BLaER1 treated with 17β-estradiol and CSF1 and Interleukin-3, amounts not matched to agents 10 nM and 100 nM (cell line): ENCODE results near the gene SCGB1D1.

Source experiments
- H3K27ac ChIP-seq, 11 experiments: shearing (Covaris generic); formaldehyde crosslinking; 2 replicates each; pipeline ENCODE4 v1.8.1; 2022
- H3K27me3 ChIP-seq, 11 experiments: shearing (Covaris generic); formaldehyde crosslinking; 2 replicates each; pipeline ENCODE4 v1.8.1; 2022
- H3K36me3 ChIP-seq, 11 experiments: shearing (Covaris generic); formaldehyde crosslinking; 2 replicates each; pipeline ENCODE4 v1.8.1; 2022
- H3K4me1 ChIP-seq, 10 experiments: shearing (Covaris generic); formaldehyde crosslinking; 2 replicates each; pipeline ENCODE4 v1.8.1; 2022
- H3K4me2 ChIP-seq, 11 experiments: shearing (Covaris generic); formaldehyde crosslinking; 2 replicates each; pipeline ENCODE4 v1.8.1; 2022
- H3K4me3 ChIP-seq, 10 experiments: shearing (Covaris generic); formaldehyde crosslinking; 2 replicates each; pipeline ENCODE4 v1.8.1; 2022
- H3K9ac ChIP-seq, 11 experiments: shearing (Covaris generic); formaldehyde crosslinking; 2 replicates each; pipeline ENCODE4 v1.8.1; 2022
- H3K9me3 ChIP-seq, 11 experiments: shearing (Covaris generic); formaldehyde crosslinking; replicated peaks in 1 of 11; 2 replicates each; pipeline ENCODE4 v1.8.1; 2022
- H4K20me1 ChIP-seq, 11 experiments: shearing (Covaris generic); formaldehyde crosslinking; 2 replicates each; pipeline ENCODE4 v1.8.1; 2022
- Cebpa-rat ChIP-seq, 11 experiments: shearing (Covaris generic); IDR thresholded peaks; 2 replicates each; pipeline ENCODE4 v1.8.1; 2022

Gene SCGB1D1

DNA sequence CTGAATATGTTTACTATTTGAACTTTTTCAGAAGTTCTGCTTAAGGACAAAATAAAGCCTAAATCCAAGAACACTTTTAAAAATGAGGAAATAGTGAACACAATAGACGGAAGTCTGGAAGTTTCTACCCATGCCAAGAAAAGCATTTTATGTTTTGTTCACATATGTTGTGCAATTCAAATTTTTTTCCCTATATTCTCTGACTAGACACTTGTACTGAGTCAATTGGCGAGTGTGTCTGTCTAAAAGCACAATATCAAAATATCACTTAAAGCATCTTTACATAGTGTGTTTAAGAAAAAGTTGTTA is 37.0 kb upstream of the SCGB1D1 start:
- TF ChIP-seq Cebpa-rat (IDR thresholded peaks at IDR 0.05): no peak
- H3K4me2 ChIP-seq: no peak overlapping the region
- H3K27ac ChIP-seq: no peak overlapping the region
- no peak overlapping the region for H3K9ac ChIP-seq
- H3K9me3 ChIP-seq: no peaks in the 10 kb centered on the region
- H3K4me3 ChIP-seq: no peak overlapping the region
- peaks cover 0 to 36% (median 21%) of the 10 kb centered on the region in 11 experiments; a peak in 12 of 22 replicates for H4K20me1 ChIP-seq
- H3K36me3 ChIP-seq: peaks cover 52 to 78% (median 60%) of the 10 kb centered on the region in 11 experiments
- peaks cover 0 to 15% (median 1%) of the 10 kb centered on the region in 10 experiments; a peak in 9 of 20 replicates for H3K4me1 ChIP-seq
- no peaks in the 10 kb centered on the region for H3K27me3 ChIP-seq

DNA sequence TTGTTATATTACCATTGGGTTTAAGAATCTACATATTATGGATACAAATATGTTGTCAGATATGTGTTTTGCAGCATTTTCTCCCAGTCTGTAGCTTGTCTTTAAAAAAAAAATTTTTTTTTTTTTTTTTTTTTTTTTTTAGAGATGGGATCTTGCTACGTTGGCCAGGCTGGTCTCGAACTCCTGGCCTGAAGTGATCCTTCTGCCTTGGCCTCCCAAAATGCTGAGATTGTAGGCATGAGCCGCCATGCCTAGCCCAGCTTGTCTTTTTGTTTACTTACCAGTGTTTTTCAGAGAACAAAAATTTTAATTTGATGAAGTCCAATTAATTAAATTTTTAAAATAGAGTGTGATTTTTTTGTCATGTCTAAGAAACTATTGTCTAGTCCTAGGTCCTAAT is 36.4 kb upstream of the SCGB1D1 start:
- no peak overlapping the region for H3K27ac ChIP-seq
- peaks cover 0 to 30% (median 16%) of the 10 kb centered on the region in 11 experiments; a peak in 11 of 22 replicates for H4K20me1 ChIP-seq
- no peak for TF ChIP-seq Cebpa-rat (IDR thresholded peaks at IDR 0.05)
- no peak overlapping the region for H3K4me3 ChIP-seq
- peaks cover 0 to 11% (median 0%) of the 10 kb centered on the region in 10 experiments; a peak in 4 of 20 replicates for H3K4me1 ChIP-seq
- no peaks in the 10 kb centered on the region for H3K27me3 ChIP-seq
- no peaks in the 10 kb centered on the region for H3K9me3 ChIP-seq
- peaks cover 46 to 73% (median 55%) of the 10 kb centered on the region in 11 experiments for H3K36me3 ChIP-seq
- H3K4me2 ChIP-seq: no peak overlapping the region
- no peak overlapping the region for H3K9ac ChIP-seq

DNA sequence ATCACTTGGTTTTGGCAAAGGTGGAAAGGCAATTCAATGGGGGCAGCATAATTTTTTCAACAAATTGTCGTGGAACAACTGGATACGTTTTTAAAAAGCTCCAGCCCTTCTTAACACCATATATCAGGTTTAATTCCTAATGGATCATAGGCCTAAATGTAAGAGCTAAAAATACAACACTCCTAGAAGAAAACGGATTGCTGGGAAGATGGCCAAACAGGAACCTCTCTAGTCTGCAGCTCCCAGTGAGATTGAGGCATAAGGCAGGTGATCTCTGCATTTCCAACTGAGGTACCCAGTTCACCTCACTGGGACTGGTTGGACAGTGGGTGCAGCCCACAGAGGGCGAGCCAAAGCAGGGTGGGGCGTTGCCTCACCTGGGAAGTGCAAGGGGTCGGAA is 32.4 kb upstream of the SCGB1D1 start:
- H3K4me1 ChIP-seq: no peaks in the 10 kb centered on the region

DNA sequence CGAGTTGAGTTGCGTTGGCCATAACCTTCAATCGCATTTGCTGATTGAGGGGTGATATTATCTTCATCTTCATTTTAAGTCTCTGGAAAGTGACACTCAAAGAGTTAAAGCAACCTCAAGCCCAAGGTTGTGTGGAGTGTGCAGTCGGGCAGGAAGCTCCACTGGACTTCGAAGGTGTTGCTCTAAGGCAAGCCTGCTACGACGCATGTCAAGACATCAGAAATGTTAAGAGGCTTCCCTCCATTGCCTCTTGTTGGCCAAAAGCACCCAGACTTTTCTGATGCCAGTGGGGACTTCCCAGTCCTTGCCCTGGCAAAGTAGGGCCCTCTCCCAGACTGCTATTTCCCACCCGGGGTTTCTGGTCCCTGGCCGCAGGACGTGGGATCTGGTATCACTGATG is 23.6 kb upstream of the SCGB1D1 start:
- H3K4me3 ChIP-seq: no peak overlapping the region
- 0 out of 22 replicates have a peak, but pooled peaks cover 0 to 2% (median 0%) of the 10 kb centered on the region in 11 experiments for H4K20me1 ChIP-seq
- H3K36me3 ChIP-seq: no peaks in the 10 kb centered on the region
- H3K27me3 ChIP-seq: no peaks in the 10 kb centered on the region; a peak in 1 of 22 replicates
- no peak overlapping the region for H3K4me2 ChIP-seq
- H3K4me1 ChIP-seq: peaks cover 14 to 22% (median 18%) of the 10 kb centered on the region in 10 experiments
- TF ChIP-seq Cebpa-rat (IDR thresholded peaks at IDR 0.05): no peak
- no peaks in the 10 kb centered on the region for H3K9me3 ChIP-seq
- H3K27ac ChIP-seq: no peak overlapping the region
- H3K9ac ChIP-seq: no peak overlapping the region

More for the DNA sequence above, 32.4 kb upstream of the SCGB1D1 start:
- Histone ChIP-seq H3K27ac (no peak overlapping the region), H3K4me3 (no peak overlapping the region), H3K27me3 (no peaks in the 10 kb centered on the region), H3K4me2 (no peak overlapping the region), H3K9me3 (no peaks in the 10 kb centered on the region), H3K9ac (no peak overlapping the region), H3K36me3 (peaks cover 7 to 33% (median 16%) of the 10 kb centered on the region in 11 experiments), H4K20me1 (0 out of 22 replicates have a peak, but pooled peaks cover 0 to 5% (median 0%) of the 10 kb centered on the region in 11 experiments)
- no peak for TF ChIP-seq Cebpa-rat (IDR thresholded peaks at IDR 0.05)

DNA sequence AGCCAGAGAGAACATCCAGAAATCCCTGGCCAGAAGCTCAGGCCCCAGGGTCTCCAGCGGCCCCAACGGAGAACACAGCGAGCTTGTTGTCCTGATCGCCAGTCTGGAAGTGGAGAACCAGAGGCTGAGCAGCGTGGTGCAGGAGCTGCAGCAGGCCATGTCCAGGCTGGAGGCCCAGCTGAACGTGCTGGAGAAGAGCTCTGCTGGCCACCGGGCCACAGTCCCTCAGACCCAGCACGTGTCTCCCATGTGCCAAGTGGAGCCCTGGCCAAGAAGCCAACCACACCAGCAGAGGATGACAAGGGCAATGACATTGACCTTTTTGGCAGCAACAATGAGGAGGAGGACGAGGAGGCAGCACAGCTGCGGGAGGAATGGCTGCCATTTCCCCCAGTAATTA is 20.6 kb upstream of the SCGB1D1 start:
- Histone ChIP-seq H3K4me3 (no peak overlapping the region), H3K4me1 (peaks cover 7 to 30% (median 24%) of the 10 kb centered on the region in 10 experiments; a peak in 19 of 20 replicates), H3K9me3 (no peaks in the 10 kb centered on the region), H3K27me3 (no peaks in the 10 kb centered on the region; a peak in 1 of 22 replicates), H3K36me3 (no peaks in the 10 kb centered on the region), H3K9ac (no peak overlapping the region), H3K27ac (no peak overlapping the region), H4K20me1 (0 out of 22 replicates have a peak, but pooled peaks cover 0 to 2% (median 0%) of the 10 kb centered on the region in 11 experiments), H3K4me2 (peak overlapping the region in 5 of 11 experiments; percentile 67 to 81 (median 74); a peak in 6 of 22 replicates)
- no peak for TF ChIP-seq Cebpa-rat (IDR thresholded peaks at IDR 0.05)

DNA sequence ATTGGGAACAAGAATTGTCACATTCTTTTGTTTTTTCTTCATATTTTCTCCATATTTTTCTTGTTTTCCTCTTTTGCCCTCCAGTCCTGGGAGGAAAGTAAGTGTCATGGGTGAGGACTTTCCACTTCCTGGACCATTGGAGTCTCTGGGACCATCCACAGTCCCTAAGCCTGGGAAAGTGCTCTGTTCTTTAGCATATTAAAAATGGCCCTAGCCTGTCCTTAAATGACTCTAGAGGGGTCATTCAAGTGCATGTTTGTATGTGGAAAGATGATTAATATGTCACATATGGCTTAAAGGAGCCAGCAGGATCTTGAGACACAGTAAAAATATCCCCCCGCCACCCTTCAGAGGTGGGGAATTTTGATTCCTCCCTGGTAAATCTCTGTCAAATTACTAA is 20.1 kb upstream of the SCGB1D1 start:
- no peaks in the 10 kb centered on the region for H3K36me3 ChIP-seq
- H3K4me1 ChIP-seq: peaks cover 7 to 30% (median 24%) of the 10 kb centered on the region in 10 experiments; a peak in 19 of 20 replicates
- no peak for TF ChIP-seq Cebpa-rat (IDR thresholded peaks at IDR 0.05)
- no peaks in the 10 kb centered on the region for H3K9me3 ChIP-seq
- no peak overlapping the region for H3K9ac ChIP-seq
- H3K4me3 ChIP-seq: no peak overlapping the region
- H3K27ac ChIP-seq: no peak overlapping the region
- H3K27me3 ChIP-seq: no peaks in the 10 kb centered on the region; a peak in 1 of 22 replicates
- H4K20me1 ChIP-seq: 0 out of 22 replicates have a peak, but pooled peaks cover 0 to 2% (median 0%) of the 10 kb centered on the region in 11 experiments
- H3K4me2 ChIP-seq: peak overlapping the region; percentile 1 to 81 (median 67); a peak in 18 of 22 replicates

DNA sequence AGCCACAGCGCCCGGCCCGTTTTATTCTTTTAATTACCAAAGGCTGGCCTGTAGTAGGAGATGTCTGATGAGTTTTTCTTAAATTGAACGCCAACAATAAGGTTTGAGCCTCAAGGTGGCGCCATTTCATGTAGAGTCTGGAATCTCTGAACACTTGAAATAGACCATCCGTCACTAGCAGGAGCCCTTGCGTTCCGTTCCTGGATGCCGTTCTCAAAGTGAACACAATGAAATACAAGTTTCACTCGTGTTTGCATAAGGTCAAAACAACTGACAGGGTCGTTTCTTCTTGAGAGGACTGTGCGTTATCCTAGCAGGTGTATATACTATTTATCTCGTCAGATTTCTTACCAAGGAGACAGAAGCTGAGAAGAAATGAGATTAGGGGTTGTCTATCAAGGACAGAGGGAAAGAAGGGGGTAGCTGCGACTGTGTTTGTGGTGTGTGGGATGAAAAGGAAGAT is 18.7 kb upstream of the SCGB1D1 start:
- Histone ChIP-seq H3K4me3 (no peak overlapping the region), H3K9ac (no peak overlapping the region), H3K36me3 (no peaks in the 10 kb centered on the region), H3K4me1 (peaks cover 7 to 30% (median 24%) of the 10 kb centered on the region in 10 experiments; a peak in 19 of 20 replicates), H3K27me3 (no peaks in the 10 kb centered on the region; a peak in 1 of 22 replicates), H3K4me2 (peak overlapping the region in 9 of 11 experiments; percentile 15 to 81 (median 67); a peak in 12 of 22 replicates), H4K20me1 (0 out of 22 replicates have a peak, but pooled peaks cover 0 to 2% (median 0%) of the 10 kb centered on the region in 11 experiments), H3K9me3 (no peaks in the 10 kb centered on the region), H3K27ac (no peak overlapping the region)
- TF ChIP-seq Cebpa-rat (IDR thresholded peaks at IDR 0.05): no peak

DNA sequence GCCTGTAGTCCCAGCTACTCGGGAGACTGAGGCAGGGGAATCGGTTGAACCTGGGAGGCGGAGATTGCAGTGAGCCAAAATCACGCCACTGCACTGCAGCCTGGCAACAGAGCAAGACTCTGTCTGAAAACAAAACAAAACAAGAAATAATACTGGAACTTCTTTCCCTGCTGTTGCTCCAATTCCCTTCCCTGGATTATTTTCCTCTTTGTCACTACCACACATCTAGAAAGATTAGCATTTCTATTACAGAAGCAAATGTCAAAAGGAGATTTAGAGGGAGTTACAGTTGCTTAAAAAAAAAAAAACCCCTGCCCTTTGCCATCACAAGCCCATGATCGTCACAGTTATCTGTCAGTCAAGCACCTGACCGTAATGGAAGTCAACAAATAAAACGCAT is 17.7 kb upstream of the SCGB1D1 start:
- H3K36me3 ChIP-seq: no peaks in the 10 kb centered on the region
- H3K4me2 ChIP-seq: no peak overlapping the region
- no peak overlapping the region for H3K9ac ChIP-seq
- H3K27ac ChIP-seq: no peak overlapping the region
- TF ChIP-seq Cebpa-rat (IDR thresholded peaks at IDR 0.05): no peak
- no peaks in the 10 kb centered on the region; a peak in 1 of 22 replicates for H3K27me3 ChIP-seq
- H4K20me1 ChIP-seq: no peaks in the 10 kb centered on the region
- no peaks in the 10 kb centered on the region for H3K9me3 ChIP-seq
- H3K4me3 ChIP-seq: no peak overlapping the region
- peaks cover 7 to 30% (median 24%) of the 10 kb centered on the region in 10 experiments; a peak in 19 of 20 replicates for H3K4me1 ChIP-seq

DNA sequence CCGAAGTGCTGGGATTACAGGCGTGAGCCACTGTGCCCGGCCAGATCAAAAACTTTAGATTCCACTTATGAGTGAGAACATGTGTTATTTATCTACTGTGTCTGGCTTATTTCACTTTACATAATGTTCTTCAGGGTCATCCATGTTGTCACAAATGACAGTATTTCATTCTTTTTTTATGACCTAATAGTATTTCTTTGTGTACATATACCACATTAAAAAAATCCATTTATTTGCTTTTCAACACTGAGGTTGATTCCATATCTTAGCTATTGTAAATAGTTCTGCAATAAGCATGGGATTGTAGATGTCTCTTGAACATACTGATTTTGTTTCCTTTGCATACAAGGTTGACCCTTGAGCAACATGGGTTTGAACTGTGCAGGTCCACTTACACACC is 13.2 kb upstream of the SCGB1D1 start:
- H3K4me2 ChIP-seq: no peak overlapping the region
- peaks cover 0 to 5% (median 0%) of the 10 kb centered on the region in 11 experiments; a peak in 2 of 22 replicates for H3K9me3 ChIP-seq

More for the DNA sequence above, 13.2 kb upstream of the SCGB1D1 start:
- H3K4me1 ChIP-seq: peaks cover 0 to 12% (median 9%) of the 10 kb centered on the region in 10 experiments; a peak in 12 of 20 replicates
- TF ChIP-seq Cebpa-rat (IDR thresholded peaks at IDR 0.05): no peak
- H3K36me3 ChIP-seq: no peaks in the 10 kb centered on the region
- H3K27ac ChIP-seq: no peak overlapping the region
- no peak overlapping the region for H3K4me3 ChIP-seq
- no peaks in the 10 kb centered on the region; a peak in 1 of 22 replicates for H3K27me3 ChIP-seq
- H3K9ac ChIP-seq: no peak overlapping the region
- H4K20me1 ChIP-seq: no peaks in the 10 kb centered on the region
